ENCODE measurements around the gene DPP10.

The DPP10 gene

GRCh38 chr2:114857196-114857595 is 414.8 kb downstream of the DPP10 start:
- no peak overlapping the region for H3K4me3 ChIP-seq (ENCODE audit: control insufficient read depth, low read depth, low read length)
- TF ChIP-seq CTCF (conservative IDR thresholded peaks at IDR 0.05; ENCODE audit: control insufficient read depth, insufficient read depth, low read depth, low read length), result no peak
- DNase-seq (ENCODE audit: low read depth), result no peak

- TF ChIP-seq CTCF (conservative IDR thresholded peaks at IDR 0.05; ENCODE audit: control insufficient read depth, insufficient read depth, low read depth, low read length), result no peak
- H3K4me3 ChIP-seq (ENCODE audit: control insufficient read depth, low read depth, low read length), result no peak overlapping the region
- no peak for DNase-seq (ENCODE audit: low read depth)
Measured at GRCh38 chr2:114859726-114860510, 417.5 kb downstream of the DPP10 start.

GRCh38 chr2:114862243-114862642 is 419.8 kb downstream of the DPP10 start:
- no peak for TF ChIP-seq CTCF (conservative IDR thresholded peaks at IDR 0.05; ENCODE audit: control insufficient read depth, insufficient read depth, low read depth, low read length)
- H3K4me3 ChIP-seq (ENCODE audit: control insufficient read depth, low read depth, low read length), result no peak overlapping the region
- no peak for DNase-seq (ENCODE audit: low read depth)

GRCh38 chr2:114864901-114865300 is 422.5 kb downstream of the DPP10 start:
- no peak for DNase-seq (ENCODE audit: low read depth)
- TF ChIP-seq CTCF (conservative IDR thresholded peaks at IDR 0.05; ENCODE audit: control insufficient read depth, insufficient read depth, low read depth, low read length), result no peak
- H3K4me3 ChIP-seq (ENCODE audit: control insufficient read depth, low read depth, low read length), result no peak overlapping the region

GRCh38 chr2:114880046-114880445 is 437.6 kb downstream of the DPP10 start:
- DNase-seq (ENCODE audit: low read depth), result no peak
- H3K4me3 ChIP-seq (ENCODE audit: control insufficient read depth, low read depth, low read length), result no peak overlapping the region
- no peak for TF ChIP-seq CTCF (conservative IDR thresholded peaks at IDR 0.05; ENCODE audit: control insufficient read depth, insufficient read depth, low read depth, low read length)

- no peak for TF ChIP-seq CTCF (conservative IDR thresholded peaks at IDR 0.05; ENCODE audit: control insufficient read depth, insufficient read depth, low read depth, low read length)
Measured at GRCh38 chr2:114919985-114920384, 477.5 kb downstream of the DPP10 start.

More at GRCh38 chr2:114919985-114920384, 477.5 kb downstream of the DPP10 start:
- DNase-seq (ENCODE audit: low read depth), result no peak
- H3K4me3 ChIP-seq (ENCODE audit: control insufficient read depth, low read depth, low read length), result no peak overlapping the region

All from fibroblast of mammary gland (primary cell).